ENCODE measurements around the gene PYGO1.

DNA sequence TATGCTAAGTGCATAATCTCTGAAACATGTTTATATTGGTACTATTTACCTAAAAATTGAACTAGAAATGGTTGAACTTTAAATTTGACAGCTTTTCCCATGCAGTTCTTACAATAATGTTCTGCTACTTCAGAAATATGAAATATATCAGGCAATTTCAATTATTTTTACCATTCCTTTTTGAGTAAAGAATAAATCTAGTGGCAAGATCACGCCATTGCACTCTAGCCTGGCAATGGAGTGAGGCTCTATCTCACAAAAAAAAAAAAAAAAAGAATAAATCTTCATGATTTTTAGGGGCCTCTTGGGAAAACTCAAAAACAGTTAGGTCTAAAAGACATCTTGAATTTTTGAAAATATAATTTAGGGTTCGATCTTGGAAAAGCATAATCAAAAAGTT, 69.5 kb downstream of the PYGO1 start:
- no peak for TF ChIP-seq POLR2AphosphoS5 (IDR thresholded peaks at IDR 0.05; ENCODE audit: borderline replicate concordance, low read depth, low read length)
- TF ChIP-seq EZH2 (IDR thresholded peaks at IDR 0.05) = no peak
- no peak for TF ChIP-seq FOXP2 (optimal IDR thresholded peaks at IDR 0.05; ENCODE audit: control extremely low read depth, extremely low read length, insufficient read depth)
